Kidney glomerular epithelial cell (primary cell): ENCODE data around the gene CGRRF1.

Experiments
- DNase-seq: peaks from one replicate; lab custom pipeline; 2025; lab: John Stamatoyannopoulos, UW

CGRRF1 gene

DNA sequence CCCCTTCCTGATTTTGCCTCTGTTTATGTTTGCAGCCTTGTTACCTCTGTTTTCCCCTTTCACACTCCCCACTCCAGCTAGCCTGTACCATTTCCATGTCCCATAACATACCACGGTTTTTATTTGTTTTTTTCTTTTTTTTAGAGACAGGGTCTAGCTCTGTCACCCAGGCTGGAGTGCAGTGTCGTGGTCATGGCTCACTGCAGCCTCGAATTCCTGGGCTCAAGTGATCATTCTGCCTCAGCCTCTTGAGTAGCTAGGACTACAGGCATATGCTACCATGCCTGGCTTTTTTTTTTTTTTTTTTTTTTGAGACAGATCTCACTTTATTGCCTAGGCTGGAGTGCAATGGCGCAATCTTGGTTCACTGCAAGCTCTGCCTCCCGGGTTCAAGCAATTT is 38.8 kb downstream of the CGRRF1 start:
- no peak for DNase-seq

DNA sequence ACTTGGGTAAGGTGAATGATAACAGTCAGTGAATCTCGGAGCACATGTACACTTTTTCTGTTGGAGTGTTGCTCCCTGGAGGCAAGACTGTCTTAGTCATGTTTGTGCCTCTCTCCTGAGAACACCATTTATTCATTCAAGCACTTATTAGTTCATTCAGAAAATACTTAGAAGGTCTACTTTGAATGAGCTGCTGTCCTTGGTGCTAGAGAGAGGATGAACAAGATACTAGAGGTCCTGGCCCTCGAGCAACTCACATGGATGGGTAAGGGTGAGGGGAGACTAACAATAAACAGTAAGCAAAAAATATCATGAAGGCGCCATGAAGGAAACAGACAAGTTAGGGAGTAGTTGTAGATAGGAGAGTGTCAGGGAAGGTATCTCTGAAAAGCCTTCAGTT is 40.2 kb downstream of the CGRRF1 start:
- no peak for DNase-seq

DNA sequence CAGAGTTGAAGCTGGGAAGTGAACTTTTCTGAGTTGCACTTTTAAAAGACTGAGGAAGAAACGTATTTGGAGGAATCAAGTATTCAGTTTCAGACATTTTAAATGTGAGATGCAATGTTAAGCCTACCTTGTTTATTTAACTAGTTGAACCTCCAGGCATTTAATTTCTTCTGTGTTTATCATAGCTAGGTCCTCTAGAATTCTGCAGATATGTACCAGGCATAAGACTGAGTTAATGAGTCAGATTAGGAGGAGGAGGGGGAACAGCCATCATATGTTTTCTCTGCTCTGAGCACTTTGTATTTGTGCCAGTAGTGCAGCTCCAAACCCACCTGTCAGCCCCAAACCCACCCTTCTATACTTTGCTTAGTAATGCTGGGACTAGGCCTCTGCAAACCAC is 40.8 kb downstream of the CGRRF1 start:
- DNase-seq, result no peak

DNA sequence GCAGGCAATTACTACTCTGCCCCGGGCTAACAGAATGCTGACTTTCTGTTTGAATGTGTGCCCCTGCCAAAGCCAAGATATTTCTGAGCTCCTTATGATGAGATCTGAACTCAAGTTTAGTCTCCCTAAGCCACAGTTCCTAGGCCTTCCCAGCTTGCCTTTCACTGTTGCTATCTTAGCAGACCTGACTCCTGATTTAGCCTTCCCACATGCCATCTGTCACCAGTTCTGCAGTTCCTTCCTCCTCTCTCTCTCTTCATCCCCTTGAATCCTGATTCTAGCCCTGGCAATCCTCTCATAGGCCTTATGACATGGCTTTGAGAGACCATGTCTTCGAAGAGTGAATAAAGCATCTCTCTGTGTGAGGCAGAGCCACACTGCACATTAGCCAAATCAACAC is 44.7 kb downstream of the CGRRF1 start:
- DNase-seq, result no peak

DNA sequence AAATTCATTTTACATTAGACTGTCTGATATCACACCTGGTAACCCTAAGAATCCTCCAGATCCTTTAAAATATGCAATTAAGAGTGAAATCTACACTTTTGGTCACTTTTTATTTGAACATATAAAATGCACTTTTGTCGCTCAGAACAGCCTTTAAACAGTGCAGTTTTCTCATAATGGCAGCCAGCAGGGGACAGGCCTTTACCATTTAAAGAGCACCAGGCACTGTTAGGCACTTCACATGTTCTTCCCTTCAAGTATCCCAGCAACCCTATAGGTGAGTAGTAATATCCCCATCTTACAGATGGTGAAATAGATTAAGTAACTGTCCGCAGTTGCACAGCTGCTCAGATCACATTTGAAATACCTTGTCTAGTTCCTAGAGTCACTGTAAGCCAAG is 45.9 kb downstream of the CGRRF1 start:
- no peak for DNase-seq

DNA sequence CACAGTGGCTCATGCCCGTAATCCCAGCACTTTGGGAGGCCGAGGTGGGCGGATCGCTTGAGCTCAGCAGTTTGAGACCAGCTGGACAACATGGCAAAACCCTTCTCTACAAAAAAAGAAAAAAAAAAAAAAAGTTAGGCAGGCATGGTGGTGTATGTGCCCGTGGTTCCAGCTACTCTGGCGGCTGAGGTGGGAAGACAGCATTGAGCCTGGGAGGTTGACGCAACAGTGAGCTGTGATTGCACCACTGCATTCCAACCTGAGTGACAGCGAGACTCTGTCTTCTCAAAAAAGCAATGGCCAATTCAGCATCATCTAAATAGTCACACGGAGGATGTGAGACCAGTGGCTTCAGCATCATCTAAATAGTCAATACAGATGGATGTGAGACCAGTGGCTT is 46.8 kb downstream of the CGRRF1 start:
- DNase-seq, result no peak

DNA sequence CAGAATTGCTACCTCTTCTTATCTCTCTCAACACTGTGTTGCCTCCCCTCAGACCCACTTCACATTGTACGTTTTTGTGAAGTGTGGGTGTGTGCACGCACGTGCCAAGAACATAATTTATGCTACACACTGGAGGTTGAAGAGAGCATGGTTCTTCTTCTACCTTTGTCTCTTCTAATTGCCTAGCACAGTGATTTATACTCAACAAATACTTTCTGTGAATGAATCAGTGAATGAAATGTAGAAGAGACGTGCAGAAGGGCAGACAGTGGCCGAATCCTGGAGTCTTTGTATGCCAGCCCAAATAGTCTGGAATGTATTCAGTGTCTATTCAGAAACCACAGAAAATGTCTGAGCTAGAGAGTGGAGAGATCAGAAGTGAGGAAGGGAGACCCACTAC is 52.6 kb downstream of the CGRRF1 start:
- DNase-seq, result peak; percentile 73

DNA sequence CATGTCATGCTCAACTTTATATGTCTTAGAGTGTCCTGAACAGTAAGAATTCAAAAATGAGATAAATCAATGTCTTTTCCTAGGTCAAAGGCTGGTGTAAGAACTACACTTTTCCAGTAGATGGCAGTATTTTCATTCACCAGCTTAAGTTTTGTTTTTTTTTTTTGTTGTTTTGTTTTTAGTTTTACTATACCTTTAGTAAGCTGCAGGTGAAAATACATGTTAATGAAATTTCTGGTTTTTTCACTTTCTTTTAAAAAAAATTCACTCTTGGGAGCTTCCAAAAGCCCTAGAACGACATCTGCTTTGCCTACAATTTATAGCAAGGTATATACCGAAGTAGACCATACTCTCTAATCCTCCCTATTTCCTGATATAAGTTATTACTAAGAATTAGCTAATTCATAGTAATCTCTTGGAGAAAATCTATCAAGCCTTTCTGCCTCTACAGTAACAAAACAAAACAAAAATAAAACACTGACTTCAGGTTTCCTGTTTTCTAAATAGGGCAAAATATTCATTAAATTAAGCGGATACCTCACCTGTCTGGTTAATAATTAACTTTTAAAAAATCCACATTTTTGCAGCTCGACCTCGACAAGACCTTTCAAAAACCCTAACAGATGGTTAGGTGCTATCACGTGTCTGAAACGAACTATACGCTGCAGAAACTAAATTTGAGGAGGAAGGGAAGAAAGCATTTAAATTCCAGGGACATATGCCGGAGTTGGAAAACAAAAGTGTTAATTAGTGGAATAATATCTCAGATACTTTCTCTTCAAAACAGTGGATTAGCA is 54.6 kb downstream of the CGRRF1 start:
- peak; percentile 68 for DNase-seq

DNA sequence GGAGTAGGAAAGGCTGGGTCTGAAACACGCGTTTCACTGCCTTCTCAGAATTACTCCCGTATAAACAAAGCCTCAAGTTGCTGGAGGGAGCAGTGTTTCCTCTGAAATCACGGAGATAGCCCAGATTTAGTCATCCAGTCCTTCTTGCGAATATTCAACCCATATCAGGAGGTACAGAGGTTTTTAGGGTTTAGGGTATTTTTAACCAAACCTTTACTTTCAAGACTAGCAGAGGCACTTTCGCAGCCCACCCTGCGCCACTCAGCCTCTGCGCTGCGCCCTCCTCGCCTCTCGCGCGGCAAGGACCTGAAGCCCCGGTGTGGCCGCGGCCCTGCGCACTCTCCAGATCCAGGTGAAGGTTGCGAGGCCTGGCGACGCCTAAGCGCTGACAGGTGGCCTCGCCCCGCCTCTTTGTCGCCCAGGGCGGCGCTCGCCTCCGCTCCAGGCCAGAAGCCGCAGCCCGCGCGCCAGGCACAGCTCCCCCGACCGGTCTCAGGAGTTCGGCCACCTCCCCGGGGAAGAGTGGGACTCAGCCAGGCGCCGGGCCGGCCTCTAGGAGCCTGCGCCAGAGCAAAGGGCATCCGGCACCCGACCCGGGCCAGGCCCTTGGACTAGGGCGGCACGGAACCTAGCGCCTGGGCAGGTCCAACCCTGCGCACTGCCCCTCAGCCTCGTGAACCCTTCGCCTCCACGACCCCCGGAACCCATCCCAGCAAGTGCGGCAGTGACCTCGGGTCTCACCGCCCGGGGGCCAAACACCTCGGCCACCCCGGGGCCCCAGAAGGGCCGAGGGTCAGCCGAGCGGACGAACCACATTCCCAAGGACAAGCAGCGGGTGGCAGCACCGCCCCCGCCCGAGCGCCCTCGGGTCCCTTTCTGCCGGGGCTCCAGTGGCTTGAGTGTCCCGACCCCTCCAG is 55.4 kb downstream of the CGRRF1 start:
- peak; percentile 58 for DNase-seq

DNA sequence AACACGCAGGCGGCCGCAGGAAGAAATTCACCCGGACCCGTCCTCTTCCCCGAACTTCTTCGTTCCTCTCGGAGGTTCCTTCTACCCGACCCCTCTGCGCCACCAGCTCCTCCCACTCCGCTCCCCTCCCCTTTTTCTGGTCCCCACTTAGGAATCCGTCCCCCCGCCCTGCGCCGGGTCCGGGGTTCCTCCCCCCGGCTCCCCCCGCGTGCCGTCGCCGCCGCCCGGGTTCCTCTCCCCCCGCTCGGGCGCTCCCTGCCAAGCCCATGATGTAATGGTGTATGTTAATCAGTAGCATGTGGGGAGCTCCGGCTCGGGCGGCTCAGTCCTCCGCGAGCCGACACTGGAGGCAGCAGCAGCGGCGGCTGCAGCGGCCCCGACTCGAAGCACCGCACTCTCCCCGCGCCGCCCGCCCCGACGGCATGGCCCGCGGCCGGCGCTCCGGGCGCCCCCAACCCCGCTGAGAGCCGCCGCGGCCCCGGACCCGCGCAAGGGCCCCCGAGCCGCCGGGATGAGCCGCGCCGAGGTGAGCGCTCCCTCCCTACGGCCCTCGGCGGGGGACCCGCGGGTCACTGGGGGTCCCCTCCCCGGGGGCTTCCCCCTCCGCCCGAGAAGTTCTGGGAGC is 56.2 kb downstream of the CGRRF1 start:
- DNase-seq, result peak; percentile 85

DNA sequence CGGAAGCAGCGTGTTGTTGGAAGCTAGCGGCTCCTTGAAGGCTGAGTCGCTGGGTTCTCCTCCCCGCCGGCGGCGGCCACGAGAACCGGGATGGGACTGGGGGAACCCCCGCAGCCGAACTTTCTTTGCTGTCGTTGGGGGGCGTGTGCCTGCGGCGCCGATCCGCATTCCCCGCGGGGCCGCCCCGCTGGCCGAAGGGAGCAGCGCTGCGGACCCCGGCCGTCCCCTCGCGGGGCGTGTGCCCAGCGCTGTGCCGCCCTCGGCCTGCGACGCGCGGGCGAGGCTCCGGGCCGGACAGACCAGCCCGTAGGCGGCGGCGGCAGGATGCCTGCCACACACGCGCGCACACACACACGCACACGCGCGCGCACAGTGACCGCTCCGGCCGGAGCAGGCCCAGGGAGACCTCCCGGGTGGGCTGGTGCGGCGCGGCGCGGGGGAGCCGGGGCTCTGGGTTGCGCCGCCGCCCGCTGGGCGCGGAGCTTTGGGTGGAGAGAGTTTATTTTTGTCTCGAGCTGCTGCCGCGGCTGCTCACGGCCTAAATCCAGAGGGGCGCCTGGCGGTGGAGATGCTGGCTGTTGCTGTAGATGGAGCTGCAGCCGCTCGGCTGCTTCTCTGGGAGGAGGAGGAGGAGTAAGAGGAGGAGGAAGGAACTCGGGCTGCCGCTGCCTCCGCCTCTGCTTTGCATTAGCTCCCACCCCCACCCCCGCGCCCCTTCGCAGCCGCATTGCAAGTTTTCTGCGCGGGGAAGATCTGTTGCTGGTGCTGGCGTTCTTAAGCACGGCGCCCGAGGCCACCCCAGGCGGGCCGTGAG is 56.9 kb downstream of the CGRRF1 start, which contains the start of gene SAMD4A:
Gene SAMD4A, plus strand, starts transcription at position 719 of the 814 bp plus-strand sequence. CDS start 789 bp downstream, outside the sequence.
- DNase-seq, result peak; percentile 60

DNA sequence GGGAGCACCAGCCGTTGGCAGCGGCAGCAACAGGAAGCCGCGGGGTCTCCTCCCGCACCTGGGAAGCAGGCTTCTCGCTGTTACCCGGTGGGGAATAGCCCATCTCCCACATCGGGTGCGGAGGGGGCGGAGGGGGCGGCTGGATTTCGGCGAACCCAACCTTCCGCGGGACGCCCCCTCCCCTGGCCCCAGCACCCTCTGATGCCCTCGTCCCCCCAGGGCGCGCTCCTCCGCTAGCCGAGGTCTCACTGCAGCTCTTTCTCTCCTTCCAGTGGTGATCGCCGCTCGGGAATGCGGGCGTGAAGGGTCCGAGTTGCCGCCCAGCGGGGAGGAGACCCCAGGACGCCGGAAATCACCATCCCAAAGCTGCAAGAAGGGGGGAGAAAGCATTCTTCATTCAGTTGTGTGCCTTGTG is 57.5 kb downstream of the CGRRF1 start:
- peak; percentile 36 for DNase-seq

DNA sequence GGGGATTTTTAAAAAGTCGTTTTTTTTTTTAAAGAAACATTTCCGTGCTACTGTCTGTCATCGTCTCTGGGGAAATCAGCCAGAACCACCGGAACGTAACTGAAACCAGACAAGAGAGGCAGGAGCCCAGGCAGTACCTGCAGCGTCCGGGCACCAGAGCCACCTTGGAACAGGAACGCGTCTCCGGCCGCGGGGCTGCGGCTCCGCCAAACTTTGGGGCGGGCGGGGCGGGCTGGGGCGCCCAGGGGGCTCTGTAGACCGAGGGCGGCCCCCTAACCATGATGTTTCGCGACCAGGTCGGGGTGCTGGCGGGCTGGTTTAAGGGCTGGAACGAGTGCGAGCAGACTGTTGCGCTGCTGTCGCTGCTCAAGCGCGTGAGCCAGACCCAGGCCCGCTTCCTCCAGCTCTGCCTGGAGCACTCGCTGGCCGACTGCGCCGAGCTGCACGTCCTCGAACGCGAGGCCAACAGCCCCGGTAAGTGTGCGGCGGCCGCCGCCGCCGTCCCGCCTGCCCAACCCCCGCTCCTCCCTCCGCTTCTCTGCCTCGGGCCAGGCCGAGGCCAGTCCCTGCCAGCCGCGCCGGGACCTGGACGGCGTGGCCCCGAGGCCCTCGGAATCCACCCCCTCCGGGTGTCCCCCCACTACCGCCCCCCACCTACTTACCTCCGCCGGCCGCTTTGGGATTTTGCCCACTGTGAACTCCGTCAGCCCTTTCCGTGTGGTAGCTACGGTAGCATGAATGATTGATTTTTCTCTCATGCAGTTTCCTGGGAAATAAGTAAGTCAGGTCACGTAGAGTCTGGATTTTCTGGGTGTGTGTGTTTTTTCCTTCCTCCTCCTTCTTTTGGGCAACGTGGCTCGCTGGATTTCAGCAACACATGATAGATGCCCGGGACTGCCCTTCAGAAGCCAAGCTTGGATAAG is 58.2 kb downstream of the CGRRF1 start:
- no peak for DNase-seq

DNA sequence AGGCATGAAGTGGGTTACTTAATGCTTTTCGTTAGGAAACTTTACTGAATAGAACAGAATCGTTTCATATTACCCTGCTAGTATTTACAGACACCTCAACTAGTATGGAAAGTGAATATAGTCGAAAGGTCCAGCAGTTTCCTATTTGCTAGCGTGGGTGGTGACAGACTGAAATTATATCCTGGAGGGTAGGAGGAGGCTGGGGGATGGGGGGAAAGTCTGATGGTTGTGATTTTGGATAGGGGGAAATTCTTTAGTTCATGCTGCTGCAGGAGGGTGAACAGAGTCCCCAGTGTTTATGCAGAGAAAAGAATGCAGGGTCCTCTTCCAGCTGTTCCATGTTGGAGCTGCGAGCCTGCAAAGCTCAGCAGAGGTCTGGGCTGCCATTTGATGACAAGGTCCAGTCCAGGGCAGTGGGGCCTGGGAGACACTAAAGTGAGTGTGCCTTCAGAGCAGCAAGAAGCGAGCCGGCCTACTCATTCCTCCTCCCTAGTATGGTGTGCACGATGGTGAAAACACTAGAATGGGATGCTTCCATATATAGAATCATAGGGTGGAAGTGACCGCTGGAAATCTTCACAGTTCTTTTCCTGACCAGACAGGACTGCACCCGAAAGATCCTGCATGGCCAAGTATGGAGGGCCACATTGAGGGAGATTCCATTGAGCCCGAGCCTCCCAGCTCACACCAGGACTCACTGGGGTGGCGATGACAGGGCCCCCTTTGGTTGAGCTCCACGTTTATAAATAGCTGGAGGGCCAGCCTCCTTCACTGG is 59.3 kb downstream of the CGRRF1 start:
- DNase-seq, result no peak

DNA sequence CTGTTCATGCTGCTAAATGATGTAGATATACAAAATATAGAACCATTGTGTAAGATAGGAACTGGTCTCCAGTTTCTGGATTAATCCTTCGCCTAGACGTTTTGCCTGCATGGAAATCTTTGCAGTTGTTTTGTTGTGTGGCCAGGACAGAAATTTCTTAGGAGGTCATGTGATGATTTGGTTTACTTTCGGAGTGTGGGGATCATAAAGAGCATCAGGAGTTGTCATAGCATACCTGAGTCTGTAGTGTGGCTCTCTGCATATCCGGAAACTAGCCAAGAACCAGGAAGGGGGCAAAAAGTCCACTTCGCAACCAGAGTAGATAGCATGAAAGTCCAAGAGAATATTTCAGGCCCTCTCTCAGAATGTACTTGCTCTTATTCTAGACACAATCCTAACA is 60.3 kb downstream of the CGRRF1 start:
- no peak for DNase-seq

DNA sequence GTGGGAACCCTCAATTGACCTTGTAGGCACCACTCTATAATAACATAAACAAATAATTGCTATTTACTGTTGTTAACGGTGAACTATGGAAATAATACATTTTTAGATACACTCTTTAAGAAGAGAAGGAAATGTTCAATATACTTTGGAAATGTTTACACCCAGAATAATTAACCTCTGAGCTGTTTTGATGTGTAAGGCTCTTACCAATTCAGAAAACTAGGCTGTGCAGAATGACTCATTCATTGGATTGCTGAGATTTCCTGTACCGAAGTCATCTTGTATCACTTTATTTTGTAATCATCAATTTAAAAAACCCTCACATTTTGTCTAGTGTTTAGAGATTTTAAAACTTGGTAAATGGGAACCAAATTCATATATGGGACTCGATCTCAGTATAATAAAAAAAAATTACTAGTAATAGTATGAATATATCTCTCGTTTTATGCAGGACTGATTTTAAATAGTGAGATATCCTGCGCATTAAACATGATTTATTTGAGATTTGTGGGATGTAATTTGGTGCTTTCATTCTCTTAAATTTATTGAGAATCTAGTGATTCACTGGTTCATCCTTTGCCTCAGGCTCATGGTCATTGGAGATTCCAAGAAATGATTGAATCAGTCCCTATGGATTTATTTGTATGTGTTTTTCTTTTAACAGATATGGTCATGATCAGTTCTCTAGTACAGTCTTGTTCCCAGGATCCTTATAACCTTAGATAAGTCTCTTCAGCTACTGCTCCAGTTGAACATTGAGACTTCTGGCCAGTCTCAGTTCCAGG is 61.1 kb downstream of the CGRRF1 start:
- peak; percentile 58 for DNase-seq

DNA sequence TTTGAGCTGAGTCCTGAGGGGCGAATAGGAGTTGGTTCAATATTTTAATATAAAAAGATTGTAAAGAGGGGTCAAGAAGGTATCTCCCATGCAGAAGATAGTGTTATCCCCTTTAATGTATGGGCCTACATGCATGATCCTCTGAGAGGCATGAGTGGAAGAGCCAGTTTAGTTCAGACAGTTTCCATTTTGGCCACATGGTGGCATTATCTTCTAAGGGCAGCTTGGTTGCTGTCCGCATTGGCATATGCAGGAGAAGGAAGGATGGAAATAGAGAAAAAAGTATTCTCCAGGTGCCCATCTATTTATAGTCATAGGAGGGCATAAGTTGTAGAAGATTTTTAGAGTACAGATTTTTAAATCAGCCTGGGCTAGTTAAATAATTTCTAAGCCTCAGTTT is 62.6 kb downstream of the CGRRF1 start:
- peak; percentile 22 for DNase-seq

DNA sequence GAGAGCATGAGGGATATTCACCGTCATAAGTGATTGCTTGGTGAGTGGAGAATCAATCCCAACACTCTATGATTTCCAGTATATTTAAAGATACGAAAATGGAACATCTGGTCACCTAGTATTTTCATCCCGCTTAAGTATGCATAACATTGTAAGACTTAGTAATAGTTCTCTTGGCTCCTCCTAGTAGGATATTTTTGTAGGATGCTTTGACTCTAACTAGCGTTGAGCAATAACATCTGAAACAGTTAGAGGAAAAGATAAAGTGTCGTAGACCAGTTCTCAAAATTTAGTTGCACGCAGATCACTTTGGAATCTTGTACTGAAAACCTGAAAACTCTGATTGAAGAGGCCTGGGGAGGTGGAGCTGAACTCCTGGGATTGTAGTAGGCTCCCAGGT is 64.8 kb downstream of the CGRRF1 start:
- no peak for DNase-seq

DNA sequence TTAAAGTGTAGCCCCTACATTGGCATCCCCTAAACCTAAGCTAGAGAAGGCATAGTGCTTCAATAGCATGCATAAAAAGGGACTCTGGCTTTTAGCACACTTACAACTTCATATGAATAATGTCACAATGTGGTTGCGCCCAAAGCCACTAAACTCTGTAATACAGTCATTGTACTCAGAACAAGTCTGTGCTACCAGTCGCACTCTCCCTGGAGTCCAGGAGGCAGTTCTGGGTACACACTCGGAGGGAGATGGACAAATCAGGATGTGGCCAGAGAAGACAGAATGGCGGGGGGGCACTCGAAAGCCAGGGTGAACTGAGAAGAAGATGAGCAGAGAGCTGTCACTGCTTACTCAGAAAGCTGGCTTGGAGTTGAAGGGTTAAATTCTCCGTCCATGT is 67.8 kb downstream of the CGRRF1 start:
- no peak for DNase-seq
